Measurements from ENCODE around the gene SLC22A3.

GRCh38 chr6:160429620-160429895, 81.4 kb downstream of the SLC22A3 start:
- TF ChIP-seq CTCF (IDR thresholded peaks at IDR 0.05): no peak
- TF ChIP-seq EP300 (IDR thresholded peaks at IDR 0.05): no peak

Data from gastroesophageal sphincter (tissue), 3 donors.